Breast epithelium (tissue), 4 donors: ENCODE data around the gene CACNB1. TPM values are rescaled to one million over a fixed set of nuclear protein-coding genes. Genes with fewer than 3 reads are reported as not detected.

Experiments
- DNase-seq, 2 donors: peaks; one replicate each; pipeline ENCODE4 v3.0.0-alpha.2; 2019; ENCODE audit warnings: low spot score in 2 of 2
- H3K27ac ChIP-seq, 2 donors: fragments of 200-600 bp; sonication (generic) in 1 of 2; one replicate each; pipeline ENCODE4 v1.5.1; 2016 to 2019; ENCODE audit warnings: mild to moderate bottlenecking in 1 of 2
- H3K27me3 ChIP-seq, 2 donors: fragments of 200-600 bp; sonication (generic) in 1 of 2; one replicate each; pipeline versions ENCODE4 v1.5.1 to v1.6.0; 2017 to 2019; ENCODE audit warnings: control low read depth in 1 of 2, mild to moderate bottlenecking in 1 of 2
- H3K36me3 ChIP-seq: fragments of 200-600 bp; one replicate; pipeline ENCODE4 v1.5.1; 2019
- H3K4me1 ChIP-seq, 2 donors: fragments of 200-600 bp; sonication (generic); one replicate each; pipeline ENCODE4 v1.5.1; 2016 to 2019; ENCODE audit warnings: control low read depth in 1 of 2
- H3K4me3 ChIP-seq, 3 donors: fragments of 200-600 bp; sonication (generic); 1 replicate in 2 of 3; 2 replicates in 1 of 3; pipeline ENCODE4 v1.5.1; 2016 to 2019; ENCODE audit warnings: mild to moderate bottlenecking in 3 of 3, moderate library complexity in 2 of 3
- H3K9me3 ChIP-seq, 2 donors: fragments of 200-600 bp; sonication (generic) in 1 of 2; one replicate each; pipeline ENCODE4 v1.5.1; 2016 to 2019; ENCODE audit warnings: control low read depth in 1 of 2
- POLR2A ChIP-seq: fragments of 450-650 bp; IDR thresholded peaks from one replicate; pipeline ENCODE4 v1.6.1; 2016; ENCODE audit warnings: antibody characterized with exemption, mild to moderate bottlenecking, moderate library complexity
- POLR2AphosphoS5 ChIP-seq, 3 donors: sonication (generic); formaldehyde crosslinking; IDR thresholded peaks; one replicate each; pipeline ENCODE4 v1.6.1; 2017; ENCODE audit warnings: antibody characterized with exemption in 3 of 3
- intact Hi-C: fragments of 100-400 bp; cut with DNase I; formaldehyde crosslinking; loops from one replicate; pipeline ENCODE4 v1.15.1; 2023; ENCODE audit warnings: low total_unique reads
- total RNA-seq, 3 donors: library from RNA; depleted of rRNA; stranded (reverse); fragments of >200 nt; gene quantifications; one replicate each; pipeline ENCODE4 v1.1.0, GENCODE V29; 2016
- TF ChIP-seq, protein P1 (sequence below), 3 donors: fragments of 450-650 bp; IDR thresholded peaks; one replicate each; pipeline ENCODE4 v1.5.1; 2016 to 2017; ENCODE audit warnings: antibody characterized with exemption in 3 of 3, mild to moderate bottlenecking in 3 of 3, moderate library complexity in 3 of 3

The CACNB1 gene
- total RNA-seq, 3 donors from 2014 or later: 12.8 to 21.2 (median 13.9) TPM

- TF ChIP-seq POLR2AphosphoS5 (IDR thresholded peaks at IDR 0.05) (no peak), POLR2A (no peak)
- TF ChIP-seq, protein P1, sequence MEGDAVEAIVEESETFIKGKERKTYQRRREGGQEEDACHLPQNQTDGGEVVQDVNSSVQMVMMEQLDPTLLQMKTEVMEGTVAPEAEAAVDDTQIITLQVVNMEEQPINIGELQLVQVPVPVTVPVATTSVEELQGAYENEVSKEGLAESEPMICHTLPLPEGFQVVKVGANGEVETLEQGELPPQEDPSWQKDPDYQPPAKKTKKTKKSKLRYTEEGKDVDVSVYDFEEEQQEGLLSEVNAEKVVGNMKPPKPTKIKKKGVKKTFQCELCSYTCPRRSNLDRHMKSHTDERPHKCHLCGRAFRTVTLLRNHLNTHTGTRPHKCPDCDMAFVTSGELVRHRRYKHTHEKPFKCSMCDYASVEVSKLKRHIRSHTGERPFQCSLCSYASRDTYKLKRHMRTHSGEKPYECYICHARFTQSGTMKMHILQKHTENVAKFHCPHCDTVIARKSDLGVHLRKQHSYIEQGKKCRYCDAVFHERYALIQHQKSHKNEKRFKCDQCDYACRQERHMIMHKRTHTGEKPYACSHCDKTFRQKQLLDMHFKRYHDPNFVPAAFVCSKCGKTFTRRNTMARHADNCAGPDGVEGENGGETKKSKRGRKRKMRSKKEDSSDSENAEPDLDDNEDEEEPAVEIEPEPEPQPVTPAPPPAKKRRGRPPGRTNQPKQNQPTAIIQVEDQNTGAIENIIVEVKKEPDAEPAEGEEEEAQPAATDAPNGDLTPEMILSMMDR (IDR thresholded peaks at IDR 0.05): no peak
- Histone ChIP-seq H3K4me3 (no peak overlapping the region), H3K27ac (no peak overlapping the region), H3K4me1 (no peaks in the 10 kb centered on the region), H3K36me3 (peaks cover 8% of the 10 kb centered on the region), H3K9me3 (no peaks in the 10 kb centered on the region), H3K27me3 (no peaks in the 10 kb centered on the region)
- DNase-seq: no peak
- intact Hi-C loops: no loop called here
Observed at GRCh38 chr17:39181303-39181702, 16.2 kb downstream of the CACNB1 start.

GRCh38 chr17:39178536-39178935 lies 18.9 kb downstream of the CACNB1 start:
- peaks cover 3% of the 10 kb centered on the region for H3K36me3 ChIP-seq
- no peaks in the 10 kb centered on the region for H3K4me1 ChIP-seq
- no peak for TF ChIP-seq POLR2AphosphoS5 (IDR thresholded peaks at IDR 0.05)
- TF ChIP-seq, protein P1 (IDR thresholded peaks at IDR 0.05): no peak
- TF ChIP-seq POLR2A: no peak
- H3K27ac ChIP-seq: no peak overlapping the region
- no peak for DNase-seq
- H3K27me3 ChIP-seq: no peaks in the 10 kb centered on the region
- H3K4me3 ChIP-seq: no peak overlapping the region
- intact Hi-C loops: no loop called here
- no peaks in the 10 kb centered on the region for H3K9me3 ChIP-seq

GRCh38 chr17:39177256-39177655 lies 20.2 kb downstream of the CACNB1 start:
- Histone ChIP-seq H3K27ac (no peak overlapping the region), H3K4me3 (no peak overlapping the region), H3K36me3 (no peaks in the 10 kb centered on the region), H3K27me3 (no peaks in the 10 kb centered on the region), H3K9me3 (no peaks in the 10 kb centered on the region), H3K4me1 (no peaks in the 10 kb centered on the region)
- TF ChIP-seq POLR2AphosphoS5 (IDR thresholded peaks at IDR 0.05) (no peak), POLR2A (no peak)
- TF ChIP-seq, protein P1 (IDR thresholded peaks at IDR 0.05): no peak
- intact Hi-C loops: no loop called here
- DNase-seq: no peak

- Histone ChIP-seq H3K4me3 (no peak overlapping the region), H3K27me3 (no peaks in the 10 kb centered on the region), H3K9me3 (no peaks in the 10 kb centered on the region), H3K36me3 (no peaks in the 10 kb centered on the region), H3K27ac (no peak overlapping the region), H3K4me1 (no peaks in the 10 kb centered on the region)
- DNase-seq: no peak
- TF ChIP-seq POLR2AphosphoS5 (IDR thresholded peaks at IDR 0.05) (no peak), POLR2A (no peak)
- TF ChIP-seq, protein P1 (IDR thresholded peaks at IDR 0.05): no peak
- intact Hi-C loops: no loop called here
Observed at GRCh38 chr17:39175695-39176093, 21.8 kb downstream of the CACNB1 start.

GRCh38 chr17:39174920-39175694 lies 22.4 kb downstream of the CACNB1 start:
- no peak overlapping the region for H3K4me3 ChIP-seq
- peak in 1 of 2 donors; percentile 71 for DNase-seq
- H3K27ac ChIP-seq: no peak overlapping the region
- H3K36me3 ChIP-seq: no peaks in the 10 kb centered on the region
- H3K9me3 ChIP-seq: no peaks in the 10 kb centered on the region
- H3K4me1 ChIP-seq: no peaks in the 10 kb centered on the region
- TF ChIP-seq POLR2A (no peak), POLR2AphosphoS5 (IDR thresholded peaks at IDR 0.05) (no peak)
- TF ChIP-seq, protein P1 (IDR thresholded peaks at IDR 0.05): peak; percentile 55 to 73 (median 56)
- H3K27me3 ChIP-seq: no peaks in the 10 kb centered on the region
- intact Hi-C loops: no loop called here
